Sigmoid colon (tissue), 7 donors: ENCODE results near the gene TM9SF3. TPM values are rescaled to one million over a fixed set of nuclear protein-coding genes. Genes with fewer than 3 reads are reported as not detected.

ENCODE experiments used
- DNase-seq: peaks from one replicate; pipeline ENCODE4 v3.0.0-alpha.2; 2019
- H3K27ac ChIP-seq, 4 donors: fragments of 200-600 bp; sonication (generic); one replicate each; pipeline ENCODE4 v1.5.1; 2016 to 2019; ENCODE audit warnings: mild to moderate bottlenecking in 1 of 4
- H3K27me3 ChIP-seq, 3 donors: fragments of 200-600 bp; sonication (generic); one replicate each; pipeline ENCODE4 v1.5.1; 2019; ENCODE audit warnings: mild to moderate bottlenecking in 1 of 3
- H3K36me3 ChIP-seq, 4 donors: fragments of 200-600 bp; sonication (generic); one replicate each; pipeline ENCODE4 v1.5.1; 2016 to 2019
- H3K4me1 ChIP-seq, 4 donors: fragments of 200-600 bp; sonication (generic); one replicate each; pipeline ENCODE4 v1.5.1; 2017 to 2019
- H3K4me3 ChIP-seq, 4 donors: fragments of 200-600 bp; sonication (generic); one replicate each; pipeline ENCODE4 v1.5.1; 2017 to 2019; ENCODE audit warnings: mild to moderate bottlenecking in 2 of 4, moderate library complexity in 1 of 4
- H3K9me3 ChIP-seq, 4 donors: fragments of 200-600 bp in 3 of 4; sonication (generic) in 3 of 4; one replicate each; pipeline versions ENCODE4 v1.5.1 to v1.6.1; 2013 to 2019
- CTCF ChIP-seq, 4 experiments: fragments of 450-650 bp in 3 of 4; fragments of 200-600 bp in 1 of 4; IDR thresholded peaks; one replicate each; pipeline ENCODE4 v1.5.1; 2016 to 2019; ENCODE audit warnings: antibody characterized with exemption in 4 of 4, mild to moderate bottlenecking in 3 of 4, moderate library complexity in 2 of 4
- EP300 ChIP-seq, 4 donors: sonication (generic); formaldehyde crosslinking; IDR thresholded peaks; one replicate each; pipeline ENCODE4 v1.6.1; 2017; ENCODE audit warnings: antibody characterized with exemption in 4 of 4
- POLR2A ChIP-seq, 2 donors: fragments of 450-650 bp; IDR thresholded peaks; one replicate each; pipeline ENCODE4 v1.6.1; 2016; ENCODE audit warnings: antibody characterized with exemption in 2 of 2, mild to moderate bottlenecking in 2 of 2, moderate library complexity in 2 of 2
- POLR2AphosphoS5 ChIP-seq, 4 donors: sonication (generic); formaldehyde crosslinking; IDR thresholded peaks; one replicate each; pipeline ENCODE4 v1.6.1; 2017; ENCODE audit warnings: antibody characterized with exemption in 4 of 4
- WGBS, 2 donors: extraction: QIAGEN DNeasy Blood & Tissue Kit; methylation state at CpG; one replicate each; pipeline ENCODE4 v1.1.7; 2013; 5-methylcytosine and 5-hydroxymethylcytosine counted together
- intact Hi-C: fragments of 100-400 bp; cut with DNase I; formaldehyde crosslinking; loops from one replicate; pipeline ENCODE4 v1.15.1; 2023
- polyA plus RNA-seq, 3 donors: library from polyadenylated mRNA; stranded (reverse); fragments of 200-250 nt; gene quantifications; one replicate each; pipeline ENCODE4 v1.2.3, GENCODE V29; 2013
- total RNA-seq, 4 donors: library from RNA; depleted of rRNA; stranded (reverse); fragments of >200 nt; gene quantifications; one replicate each; pipeline ENCODE4 v1.1.0, GENCODE V29; 2016
- donor health status: healthy with polysubstance abuse.
- donor health status: Bipolar disorder and iron deficiency.
- donor health status: healthy.

The TM9SF3 gene
- total and polyA plus RNA-seq, 7 donors, result 18.5 to 115 (median 104) TPM

- no peaks in the 10 kb centered on the region for H3K36me3 ChIP-seq
- H3K4me3 ChIP-seq, result no peak overlapping the region
- H3K4me1 ChIP-seq, result no peaks in the 10 kb centered on the region
- intact Hi-C loops, result no loop called here
- 82 to 89% methylated on average over 4 of the region's 4 CpGs for WGBS, 2 donors
- TF ChIP-seq EP300 (IDR thresholded peaks at IDR 0.05) (no peak), POLR2A (IDR thresholded peaks at IDR 0.05) (no peak), CTCF (IDR thresholded peaks at IDR 0.05) (no peak), POLR2AphosphoS5 (IDR thresholded peaks at IDR 0.05) (no peak)
- no peak overlapping the region for H3K27ac ChIP-seq
- no peaks in the 10 kb centered on the region for H3K9me3 ChIP-seq
- H3K27me3 ChIP-seq, result no peaks in the 10 kb centered on the region
- no peak for DNase-seq
Measured at GRCh38 chr10:96494694-96495093, 92.1 kb downstream of the TM9SF3 start.

GRCh38 chr10:96493871-96494525 is 92.8 kb downstream of the TM9SF3 start:
- no peaks in the 10 kb centered on the region for H3K4me1 ChIP-seq
- intact Hi-C loops, result no loop called here
- WGBS, 2 donors, result 86 to 94% methylated on average over 12 of the region's 12 CpGs
- no peak overlapping the region for H3K4me3 ChIP-seq
- H3K27me3 ChIP-seq, result no peaks in the 10 kb centered on the region
- H3K27ac ChIP-seq, result no peak overlapping the region
- TF ChIP-seq POLR2A (IDR thresholded peaks at IDR 0.05), result no peak
- TF ChIP-seq CTCF (IDR thresholded peaks at IDR 0.05), result no peak
- TF ChIP-seq EP300 (IDR thresholded peaks at IDR 0.05), result no peak
- TF ChIP-seq POLR2AphosphoS5 (IDR thresholded peaks at IDR 0.05), result no peak
- no peak for DNase-seq
- no peaks in the 10 kb centered on the region for H3K9me3 ChIP-seq
- H3K36me3 ChIP-seq, result no peaks in the 10 kb centered on the region

GRCh38 chr10:96493254-96493653 is 93.6 kb downstream of the TM9SF3 start:
- no peak for TF ChIP-seq POLR2AphosphoS5 (IDR thresholded peaks at IDR 0.05)
- no peak for TF ChIP-seq POLR2A (IDR thresholded peaks at IDR 0.05)
- no peak for TF ChIP-seq EP300 (IDR thresholded peaks at IDR 0.05)
- no peaks in the 10 kb centered on the region for H3K4me1 ChIP-seq

GRCh38 chr10:96491303-96491702 is 95.5 kb downstream of the TM9SF3 start:
- H3K36me3 ChIP-seq, result no peaks in the 10 kb centered on the region
- H3K4me1 ChIP-seq, result no peaks in the 10 kb centered on the region
- TF ChIP-seq CTCF (IDR thresholded peaks at IDR 0.05) (no peak), POLR2AphosphoS5 (IDR thresholded peaks at IDR 0.05) (no peak), POLR2A (IDR thresholded peaks at IDR 0.05) (no peak), EP300 (IDR thresholded peaks at IDR 0.05) (no peak)
- no peaks in the 10 kb centered on the region for H3K9me3 ChIP-seq
- DNase-seq, result no peak
- intact Hi-C loops, result no loop called here
- H3K27me3 ChIP-seq, result peaks cover 0 to 7% (median 0%) of the 10 kb centered on the region in 3 donors
- no peak overlapping the region for H3K4me3 ChIP-seq
- WGBS, 2 donors, result 72 to 82% methylated on average over 3 of the region's 3 CpGs
- no peak overlapping the region for H3K27ac ChIP-seq

More at GRCh38 chr10:96493254-96493653, 93.6 kb downstream of the TM9SF3 start:
- DNase-seq, result no peak
- no peak overlapping the region for H3K27ac ChIP-seq
- intact Hi-C loops, result no loop called here
- no peak overlapping the region for H3K4me3 ChIP-seq
- H3K27me3 ChIP-seq, result no peaks in the 10 kb centered on the region
- 92% methylated on average over 2 of the region's 2 CpGs for WGBS, 2 donors
- H3K9me3 ChIP-seq, result no peaks in the 10 kb centered on the region
- no peaks in the 10 kb centered on the region for H3K36me3 ChIP-seq

- Histone ChIP-seq H3K4me3 (no peak overlapping the region), H3K36me3 (no peaks in the 10 kb centered on the region), H3K27ac (no peak overlapping the region), H3K9me3 (no peaks in the 10 kb centered on the region), H3K4me1 (no peaks in the 10 kb centered on the region), H3K27me3 (peaks cover 0 to 7% (median 0%) of the 10 kb centered on the region in 3 donors)
- DNase-seq, result no peak
- WGBS, 2 donors, result 89 to 90% methylated on average over 14 of the region's 14 CpGs
- intact Hi-C loops, result no loop called here
- TF ChIP-seq CTCF (IDR thresholded peaks at IDR 0.05) (no peak), EP300 (IDR thresholded peaks at IDR 0.05) (no peak), POLR2AphosphoS5 (IDR thresholded peaks at IDR 0.05) (no peak), POLR2A (IDR thresholded peaks at IDR 0.05) (no peak)
Measured at GRCh38 chr10:96488161-96488935, 98.5 kb downstream of the TM9SF3 start.
